NB4 (cell line): ENCODE measurements around the gene INTS15.

ENCODE experiments used
- DNase-seq: peaks from one replicate; pipeline ENCODE4 v3.0.0; 2010; ENCODE audit warnings: low read depth
- H3K4me3 ChIP-seq: one replicate; pipeline ENCODE4 v1.5.1; 2011; ENCODE audit warnings: mild to moderate bottlenecking, low read depth, low read length, moderate library complexity
- CTCF ChIP-seq: IDR thresholded peaks from one replicate; pipeline ENCODE4 v1.5.1; 2012; ENCODE audit warnings: low read depth, low read length
- MAX ChIP-seq: IDR thresholded peaks from 2 replicates; pipeline ENCODE4 v1.6.1; 2011; ENCODE audit warnings: low read depth, low read length
- MYC ChIP-seq: IDR thresholded peaks from 2 replicates; pipeline ENCODE4 v1.6.1; 2011; ENCODE audit warnings: low read depth, low read length
- POLR2A ChIP-seq: IDR thresholded peaks from 2 replicates; pipeline ENCODE4 v1.6.1; 2011; ENCODE audit warnings: mild to moderate bottlenecking; ENCODE audit not compliant: insufficient read length; ENCODE audit errors: extremely low read depth

INTS15 gene

GRCh38 chr7:6612819-6613218 is 23.0 kb downstream of the INTS15 start:
- no peak overlapping the region for H3K4me3 ChIP-seq
- no peak for DNase-seq
- TF ChIP-seq POLR2A (no peak), MYC (no peak), CTCF (no peak)

GRCh38 chr7:6613706-6614105 is 23.9 kb downstream of the INTS15 start:
- TF ChIP-seq CTCF: no peak
- no peak for TF ChIP-seq POLR2A
- TF ChIP-seq MAX: no peak
- TF ChIP-seq MYC: no peak
- DNase-seq: no peak

GRCh38 chr7:6614953-6615722 is 25.3 kb downstream of the INTS15 start, which contains the start of gene ZNF853:
ZNF853 (plus strand) TSS chr7:6615610; CDS start chr7:6616175, 565 bp downstream.
- TF ChIP-seq MYC (no peak), CTCF (peak; percentile 15)
- peak within 1 kb of the TSS; percentile 11 for H3K4me3 ChIP-seq
- peak; percentile 41 for DNase-seq

More at GRCh38 chr7:6613706-6614105, 23.9 kb downstream of the INTS15 start:
- no peak overlapping the region for H3K4me3 ChIP-seq

- DNase-seq: no peak
- no peak overlapping the region for H3K4me3 ChIP-seq
- TF ChIP-seq MAX: no peak
- TF ChIP-seq MYC: no peak
- no peak for TF ChIP-seq CTCF
- TF ChIP-seq POLR2A: no peak
Observed at GRCh38 chr7:6615723-6616555, 26.1 kb downstream of the INTS15 start.

GRCh38 chr7:6616854-6617643 is 27.2 kb downstream of the INTS15 start:
- DNase-seq: peak; percentile 74
- H3K4me3 ChIP-seq: no peak overlapping the region
- TF ChIP-seq POLR2A (no peak), CTCF (no peak), MYC (no peak), MAX (no peak)
